ENCODE data around the gene ADK.

ADK gene

DNA sequence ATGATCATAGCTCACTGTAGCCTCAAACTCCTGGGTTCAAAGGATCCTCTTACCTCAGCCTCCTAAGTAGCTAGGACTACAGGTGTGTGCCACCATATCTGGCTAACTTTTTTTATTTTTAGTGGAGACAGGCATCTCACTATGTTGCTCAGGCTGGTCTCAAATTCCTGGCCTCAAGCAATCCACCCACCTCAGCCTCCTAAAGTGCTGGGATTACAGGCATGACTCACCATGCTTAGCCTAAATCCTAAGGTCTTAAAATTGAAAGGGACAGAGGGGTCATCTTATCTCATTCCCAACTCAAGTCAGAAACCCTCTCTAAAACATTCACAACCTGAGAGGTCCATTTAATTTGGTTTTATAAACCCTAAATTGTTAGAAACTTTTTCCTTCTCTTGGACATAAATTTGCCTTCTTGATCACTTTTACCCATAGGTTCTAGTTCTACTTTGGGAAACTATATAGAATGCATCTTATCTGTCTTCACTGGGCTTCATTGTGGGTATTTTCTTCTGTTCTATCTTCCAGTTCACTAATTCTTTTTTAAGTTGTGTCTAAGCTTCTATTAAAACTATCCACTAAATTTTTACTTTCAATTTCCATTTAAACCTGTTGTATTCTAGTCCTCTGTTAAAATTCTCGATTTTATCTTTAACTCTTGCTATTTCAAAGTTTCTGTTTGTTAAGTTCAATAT is 492.0 kb downstream of the ADK start:
- TF ChIP-seq SPI1 (IDR thresholded peaks at IDR 0.05; ENCODE audit: borderline replicate concordance, low read depth) (no peak), CTCF (IDR thresholded peaks at IDR 0.05; ENCODE audit: insufficient read depth, low read length) (no peak)
- TF ChIP-seq, protein P1, sequence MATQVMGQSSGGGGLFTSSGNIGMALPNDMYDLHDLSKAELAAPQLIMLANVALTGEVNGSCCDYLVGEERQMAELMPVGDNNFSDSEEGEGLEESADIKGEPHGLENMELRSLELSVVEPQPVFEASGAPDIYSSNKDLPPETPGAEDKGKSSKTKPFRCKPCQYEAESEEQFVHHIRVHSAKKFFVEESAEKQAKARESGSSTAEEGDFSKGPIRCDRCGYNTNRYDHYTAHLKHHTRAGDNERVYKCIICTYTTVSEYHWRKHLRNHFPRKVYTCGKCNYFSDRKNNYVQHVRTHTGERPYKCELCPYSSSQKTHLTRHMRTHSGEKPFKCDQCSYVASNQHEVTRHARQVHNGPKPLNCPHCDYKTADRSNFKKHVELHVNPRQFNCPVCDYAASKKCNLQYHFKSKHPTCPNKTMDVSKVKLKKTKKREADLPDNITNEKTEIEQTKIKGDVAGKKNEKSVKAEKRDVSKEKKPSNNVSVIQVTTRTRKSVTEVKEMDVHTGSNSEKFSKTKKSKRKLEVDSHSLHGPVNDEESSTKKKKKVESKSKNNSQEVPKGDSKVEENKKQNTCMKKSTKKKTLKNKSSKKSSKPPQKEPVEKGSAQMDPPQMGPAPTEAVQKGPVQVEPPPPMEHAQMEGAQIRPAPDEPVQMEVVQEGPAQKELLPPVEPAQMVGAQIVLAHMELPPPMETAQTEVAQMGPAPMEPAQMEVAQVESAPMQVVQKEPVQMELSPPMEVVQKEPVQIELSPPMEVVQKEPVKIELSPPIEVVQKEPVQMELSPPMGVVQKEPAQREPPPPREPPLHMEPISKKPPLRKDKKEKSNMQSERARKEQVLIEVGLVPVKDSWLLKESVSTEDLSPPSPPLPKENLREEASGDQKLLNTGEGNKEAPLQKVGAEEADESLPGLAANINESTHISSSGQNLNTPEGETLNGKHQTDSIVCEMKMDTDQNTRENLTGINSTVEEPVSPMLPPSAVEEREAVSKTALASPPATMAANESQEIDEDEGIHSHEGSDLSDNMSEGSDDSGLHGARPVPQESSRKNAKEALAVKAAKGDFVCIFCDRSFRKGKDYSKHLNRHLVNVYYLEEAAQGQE (IDR thresholded peaks at IDR 0.05; ENCODE audit: insufficient replicate concordance, low read depth) = no peak
- DNase-seq (ENCODE audit: low read depth in 1 of 2, low spot score in 1 of 2) = no peak

GRCh38 chr10:74643596-74643975 is 492.6 kb downstream of the ADK start:
- H3K27ac ChIP-seq (replicated peaks) = no peak overlapping the region
- no peaks in the 10 kb centered on the region for H3K27me3 ChIP-seq (ENCODE audit: insufficient read depth, poor library complexity, severe bottlenecking)
- DNase-seq (ENCODE audit: low read depth in 1 of 2, low spot score in 1 of 2) = no peak
- TF ChIP-seq POLR2AphosphoS5 (IDR thresholded peaks at IDR 0.05; ENCODE audit: low read depth) (no peak), CTCF (IDR thresholded peaks at IDR 0.05; ENCODE audit: insufficient read depth, low read length) (no peak), SPI1 (IDR thresholded peaks at IDR 0.05; ENCODE audit: borderline replicate concordance, low read depth) (no peak), GABPA (IDR thresholded peaks at IDR 0.05; ENCODE audit: low read depth) (no peak)
- TF ChIP-seq, protein P1 (IDR thresholded peaks at IDR 0.05; ENCODE audit: insufficient replicate concordance, low read depth) = no peak
- H3K4me3 ChIP-seq (replicated peaks; ENCODE audit: insufficient read depth, low read length) = no peak overlapping the region

More for the DNA sequence above, 492.0 kb downstream of the ADK start:
- Histone ChIP-seq H3K27ac (replicated peaks) (no peak overlapping the region), H3K4me3 (replicated peaks; ENCODE audit: insufficient read depth, low read length) (no peak overlapping the region), H3K27me3 (ENCODE audit: insufficient read depth, poor library complexity, severe bottlenecking) (no peaks in the 10 kb centered on the region)

DNA sequence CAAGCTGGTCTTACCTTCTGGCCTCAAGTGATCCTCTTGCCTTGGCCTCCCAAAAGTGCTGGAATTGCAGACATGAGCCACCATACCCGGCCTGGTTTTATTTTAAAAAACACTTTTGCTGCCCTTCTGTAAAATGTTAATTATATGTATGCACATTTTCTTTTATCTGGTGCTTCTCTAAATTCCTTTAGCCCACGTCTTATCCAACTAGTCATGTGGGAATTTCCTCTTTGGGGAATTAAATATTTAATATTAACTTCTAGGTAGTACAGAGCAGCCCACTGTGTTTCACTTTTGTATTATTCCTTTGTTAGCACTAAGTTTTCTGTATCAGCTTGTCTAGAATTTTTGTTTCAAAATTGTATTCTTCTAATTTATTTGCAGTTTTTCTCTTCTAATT is 493.7 kb downstream of the ADK start:
- no peak for TF ChIP-seq POLR2AphosphoS5 (IDR thresholded peaks at IDR 0.05; ENCODE audit: low read depth)
- TF ChIP-seq GABPA (IDR thresholded peaks at IDR 0.05; ENCODE audit: low read depth) = no peak
- TF ChIP-seq, protein P1 (IDR thresholded peaks at IDR 0.05; ENCODE audit: insufficient replicate concordance, low read depth) = no peak
- no peak for TF ChIP-seq SPI1 (IDR thresholded peaks at IDR 0.05; ENCODE audit: borderline replicate concordance, low read depth)
- TF ChIP-seq CTCF (IDR thresholded peaks at IDR 0.05; ENCODE audit: insufficient read depth, low read length) = no peak
- H3K27ac ChIP-seq (replicated peaks) = no peak overlapping the region

More for the DNA sequence above, 493.7 kb downstream of the ADK start:
- Histone ChIP-seq H3K27me3 (ENCODE audit: insufficient read depth, poor library complexity, severe bottlenecking) (no peaks in the 10 kb centered on the region), H3K4me3 (replicated peaks; ENCODE audit: insufficient read depth, low read length) (no peak overlapping the region)
- no peak for DNase-seq (ENCODE audit: low read depth in 1 of 2, low spot score in 1 of 2)

All from HL-60 (cell line).